DND-41 (cell line): ENCODE measurements around the gene WDR43.

Source experiments
- CTCF ChIP-seq: IDR thresholded peaks from 2 replicates; pipeline ENCODE4 v1.5.1; 2012; ENCODE audit warnings: borderline replicate concordance, low read length, moderate library complexity, mild to moderate bottlenecking; ENCODE audit not compliant: poor library complexity, severe bottlenecking; ENCODE audit errors: extremely low read depth
- EZH2 ChIP-seq: IDR thresholded peaks from 3 replicates; pipeline ENCODE4 v1.6.1; 2012; ENCODE audit warnings: borderline replicate concordance, low read depth, mild to moderate bottlenecking, moderate library complexity, low read length, inconsistent platforms; ENCODE audit not compliant: severe bottlenecking

- no peak for TF ChIP-seq EZH2
- TF ChIP-seq CTCF, result no peak
Measured at GRCh38 chr2:28908172-28908571, 13.7 kb downstream of the WDR43 start.
